Ovary (tissue), 9 donors: Measurements from ENCODE around the gene NHLRC4. TPM values are rescaled to one million over a fixed set of nuclear protein-coding genes. Genes with fewer than 3 reads are reported as not detected.

Source experiments
- DNase-seq, 5 donors: peaks; one replicate each; pipeline ENCODE4 v3.0.0-alpha.2; 2019 to 2020
- H3K27ac ChIP-seq, 2 donors: fragments of 200-600 bp; one replicate each; pipeline versions ENCODE4 v1.5.1 to v1.8.0; 2019 to 2022
- H3K27me3 ChIP-seq: fragments of 200-600 bp; one replicate; pipeline ENCODE4 v1.8.0; 2022
- H3K36me3 ChIP-seq: fragments of 200-600 bp; sonication (generic); one replicate; pipeline ENCODE4 v1.5.1; 2019
- H3K4me1 ChIP-seq: one replicate; pipeline ENCODE4 v1.8.1; 2013; ENCODE audit warnings: mild to moderate bottlenecking, moderate library complexity; ENCODE audit not compliant: insufficient read depth
- H3K4me3 ChIP-seq: fragments of 200-600 bp; sonication (generic); one replicate; pipeline ENCODE4 v1.5.1; 2017
- H3K9me3 ChIP-seq, 2 donors: fragments of 200-600 bp in 1 of 2; sonication (generic) in 1 of 2; one replicate each; pipeline versions ENCODE4 v1.5.1 to v1.8.1; 2013 to 2019; ENCODE audit warnings: mild to moderate bottlenecking in 1 of 2, moderate library complexity in 1 of 2
- EP300 ChIP-seq: sonication (generic); formaldehyde crosslinking; IDR thresholded peaks from one replicate; pipeline ENCODE4 v1.6.1; 2017; ENCODE audit warnings: antibody characterized with exemption
- POLR2A ChIP-seq: fragments of 450-650 bp; IDR thresholded peaks from one replicate; pipeline ENCODE4 v1.6.1; 2017; ENCODE audit warnings: antibody characterized with exemption, mild to moderate bottlenecking, moderate library complexity
- WGBS, 3 donors: extraction: QIAGEN DNeasy Blood & Tissue Kit in 1 of 3; methylation state at CpG; one replicate each; pipeline versions ENCODE4 v1.1.5 to v1.1.7; 2013 to 2017; 5-methylcytosine and 5-hydroxymethylcytosine counted together
- intact Hi-C, 4 donors: fragments of 100-400 bp; cut with DNase I; formaldehyde crosslinking; loops; one replicate each; pipeline versions ENCODE4 v1.11.0 to v1.15.1; 2022 to 2023
- polyA plus RNA-seq, 2 donors: library from polyadenylated mRNA; stranded (reverse); fragments of 200-250 nt in 1 of 2; fragments of 350-450 nt in 1 of 2; fragmentation: Illumina TruSeq in 1 of 2; extraction: RNeasy Lipid Tissue Mini Kit (QIAGEN cat#74804) in 1 of 2; gene quantifications; one replicate each; pipeline ENCODE4 v1.2.3, GENCODE V29; 2013 to 2014
- total RNA-seq, 7 donors: library from RNA; depleted of rRNA in 2 of 7; stranded (reverse); fragments of >200 nt in 2 of 7; fragmentation: NEBNext Ultra II Directional in 3 of 7; extraction: Animal tissue kit (Norgen Biotek cat#: 25700) in 3 of 7; gene quantifications; one replicate each; pipeline versions ENCODE4 v1.1.0 to v1.2.4, GENCODE V29; 2016 to 2023
- TF ChIP-seq, protein P1 (sequence below), 3 donors: fragments of 450-650 bp in 2 of 3; fragments of 200-600 bp in 1 of 3; IDR thresholded peaks; one replicate each; pipeline versions ENCODE4 v1.5.1 to v1.8.0; 2016 to 2022; ENCODE audit warnings: antibody characterized with exemption in 3 of 3, mild to moderate bottlenecking in 1 of 3
- donor health status: DM: no; HTN: no; CAD: no; lungs with moderate emphysema.
- donor health status: DM: no; HTN: no; CAD: no.
- donor health status: Bipolar disorder and iron deficiency.
- donor health status: DM: yes; HTN: yes; CAD: no.
- donor health status: DM: no; HTN: no; CAD: no.
- donor health status: DM: yes; HTN: yes; CAD: no.

NHLRC4 gene
- total and polyA plus RNA-seq, 9 donors: 0.53 to 15.4 (median 5.0) TPM

DNA sequence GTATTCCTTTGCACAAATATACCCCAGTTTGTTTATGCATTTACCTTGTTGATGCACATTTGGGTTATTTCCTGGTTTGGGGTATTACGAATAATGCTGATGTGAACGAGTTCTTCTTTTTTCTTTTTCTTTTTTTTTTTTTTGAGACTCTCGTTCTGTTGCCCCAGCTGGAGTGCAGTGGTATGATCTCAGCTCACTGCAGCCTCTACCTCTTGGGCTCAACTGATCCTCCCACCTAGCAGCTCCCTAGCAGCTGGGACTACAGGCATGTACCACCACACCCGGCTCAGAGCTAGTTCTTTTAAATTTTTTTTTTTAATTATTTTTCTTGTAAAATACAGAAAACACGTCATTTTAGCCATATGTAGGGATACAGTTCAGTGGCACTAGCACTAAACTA is 37.1 kb downstream of the NHLRC4 start:
- no peaks in the 10 kb centered on the region for H3K27me3 ChIP-seq
- no peak overlapping the region for H3K4me3 ChIP-seq
- intact Hi-C loops: loop anchor here in 1 of 4 donors (5.0 kb wide), 1 partner anchor 332 kb away; no protein-coding TSS in a partner anchor
- no peak overlapping the region for H3K27ac ChIP-seq
- WGBS, 3 donors: 76 to 82% (median 81%) methylated on average over 5 of the region's 5 CpGs
- no peak for DNase-seq
- no peaks in the 10 kb centered on the region for H3K36me3 ChIP-seq
- TF ChIP-seq POLR2A (no peak), EP300 (no peak)
- TF ChIP-seq, protein P1, sequence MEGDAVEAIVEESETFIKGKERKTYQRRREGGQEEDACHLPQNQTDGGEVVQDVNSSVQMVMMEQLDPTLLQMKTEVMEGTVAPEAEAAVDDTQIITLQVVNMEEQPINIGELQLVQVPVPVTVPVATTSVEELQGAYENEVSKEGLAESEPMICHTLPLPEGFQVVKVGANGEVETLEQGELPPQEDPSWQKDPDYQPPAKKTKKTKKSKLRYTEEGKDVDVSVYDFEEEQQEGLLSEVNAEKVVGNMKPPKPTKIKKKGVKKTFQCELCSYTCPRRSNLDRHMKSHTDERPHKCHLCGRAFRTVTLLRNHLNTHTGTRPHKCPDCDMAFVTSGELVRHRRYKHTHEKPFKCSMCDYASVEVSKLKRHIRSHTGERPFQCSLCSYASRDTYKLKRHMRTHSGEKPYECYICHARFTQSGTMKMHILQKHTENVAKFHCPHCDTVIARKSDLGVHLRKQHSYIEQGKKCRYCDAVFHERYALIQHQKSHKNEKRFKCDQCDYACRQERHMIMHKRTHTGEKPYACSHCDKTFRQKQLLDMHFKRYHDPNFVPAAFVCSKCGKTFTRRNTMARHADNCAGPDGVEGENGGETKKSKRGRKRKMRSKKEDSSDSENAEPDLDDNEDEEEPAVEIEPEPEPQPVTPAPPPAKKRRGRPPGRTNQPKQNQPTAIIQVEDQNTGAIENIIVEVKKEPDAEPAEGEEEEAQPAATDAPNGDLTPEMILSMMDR (IDR thresholded peaks at IDR 0.05): no peak
- H3K4me1 ChIP-seq: no peaks in the 10 kb centered on the region
- no peaks in the 10 kb centered on the region for H3K9me3 ChIP-seq

DNA sequence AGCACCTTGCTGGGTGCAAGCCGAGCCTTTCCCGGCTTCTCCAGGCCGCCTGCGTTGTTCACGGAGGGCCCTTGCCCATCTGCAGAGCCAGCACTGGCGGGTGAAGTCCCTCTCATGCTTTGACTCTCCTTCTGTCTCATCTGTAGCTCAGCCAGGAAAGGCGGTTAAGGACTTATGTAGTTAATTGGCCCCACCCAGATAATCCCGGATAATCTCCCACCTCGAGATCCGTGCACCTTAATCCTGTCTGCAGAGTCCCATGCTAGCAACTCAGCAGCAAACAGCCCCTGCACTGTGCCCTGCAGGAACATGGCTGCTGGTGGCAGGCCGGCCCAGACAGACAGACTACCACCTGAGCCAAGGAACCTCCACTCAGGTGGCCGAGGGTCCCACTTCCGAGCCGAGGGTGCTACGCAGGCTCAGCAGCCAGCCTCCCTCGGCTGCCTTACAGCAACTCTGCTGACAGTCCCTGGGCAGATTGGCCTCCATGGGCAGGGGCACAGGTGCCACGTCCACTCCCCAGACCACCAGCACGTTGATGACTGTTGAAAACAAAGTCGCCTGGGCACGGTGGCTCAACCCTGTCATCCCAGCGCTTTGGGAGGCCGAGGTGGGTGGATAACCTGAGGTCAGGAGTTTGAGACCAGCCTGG is 40.0 kb downstream of the NHLRC4 start:
- H3K9me3 ChIP-seq: no peaks in the 10 kb centered on the region
- H3K4me1 ChIP-seq: no peaks in the 10 kb centered on the region
- TF ChIP-seq EP300 (no peak), POLR2A (no peak)
- TF ChIP-seq, protein P1 (IDR thresholded peaks at IDR 0.05): no peak
- no peaks in the 10 kb centered on the region for H3K27me3 ChIP-seq
- WGBS, 3 donors: 95 to 97% (median 95%) methylated on average over 16 to 22 of the region's 22 CpGs
- no peak for DNase-seq
- no peak overlapping the region for H3K4me3 ChIP-seq
- intact Hi-C loops: no loop called here
- H3K36me3 ChIP-seq: no peaks in the 10 kb centered on the region
- no peak overlapping the region for H3K27ac ChIP-seq

DNA sequence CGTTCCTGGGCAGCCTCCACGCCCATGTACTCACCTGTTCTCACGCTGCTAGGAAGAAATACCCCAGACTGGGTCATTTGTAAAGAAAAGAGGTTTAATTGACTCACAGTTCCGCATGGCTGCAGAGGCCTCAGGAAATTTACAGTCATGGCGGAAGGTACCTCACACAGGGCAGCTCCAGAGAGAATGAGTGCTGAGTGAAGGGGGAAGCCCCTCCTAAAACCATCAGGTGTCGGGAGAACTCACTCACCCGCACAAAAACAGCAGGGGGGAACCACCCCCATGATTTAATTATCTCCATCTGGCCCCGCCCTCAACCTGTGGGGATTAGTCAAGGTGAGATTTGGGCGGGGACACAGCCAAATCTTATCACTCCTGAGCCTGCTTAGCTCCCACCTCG is 41.2 kb downstream of the NHLRC4 start:
- H3K4me3 ChIP-seq: no peak overlapping the region
- no peaks in the 10 kb centered on the region for H3K36me3 ChIP-seq
- intact Hi-C loops: no loop called here
- H3K27me3 ChIP-seq: no peaks in the 10 kb centered on the region
- 85 to 89% (median 87%) methylated on average over 10 of the region's 10 CpGs for WGBS, 3 donors
- no peak for DNase-seq
- no peaks in the 10 kb centered on the region for H3K9me3 ChIP-seq
- TF ChIP-seq POLR2A (no peak), EP300 (no peak)
- TF ChIP-seq, protein P1 (IDR thresholded peaks at IDR 0.05): no peak
- H3K27ac ChIP-seq: no peak overlapping the region
- no peaks in the 10 kb centered on the region for H3K4me1 ChIP-seq

DNA sequence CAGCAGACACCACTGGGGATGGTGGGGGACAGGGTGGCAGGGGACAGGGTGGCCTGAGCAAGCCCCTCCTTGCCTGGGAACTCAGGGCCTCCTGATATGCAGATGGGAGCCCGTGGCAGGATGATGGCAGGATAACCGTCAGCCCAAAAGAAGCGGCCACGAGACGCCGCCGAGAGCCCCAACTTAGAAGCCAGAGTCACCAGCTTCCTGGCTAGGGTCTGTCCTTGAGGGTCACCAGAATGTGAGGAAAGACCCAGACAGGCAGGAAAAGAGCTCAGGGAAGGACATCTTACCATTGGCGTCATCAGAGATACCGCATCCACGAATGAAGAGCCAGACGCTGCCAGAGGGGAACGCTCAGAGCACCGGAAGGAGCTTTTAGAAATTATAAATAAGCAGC is 42.5 kb downstream of the NHLRC4 start:
- Histone ChIP-seq H3K9me3 (no peaks in the 10 kb centered on the region), H3K27ac (no peak overlapping the region), H3K4me3 (no peak overlapping the region), H3K36me3 (no peaks in the 10 kb centered on the region), H3K4me1 (no peaks in the 10 kb centered on the region), H3K27me3 (no peaks in the 10 kb centered on the region)
- TF ChIP-seq POLR2A: no peak
- no peak for TF ChIP-seq EP300
- TF ChIP-seq, protein P1 (IDR thresholded peaks at IDR 0.05): no peak
- intact Hi-C loops: no loop called here
- 87 to 90% (median 88%) methylated on average over 13 of the region's 13 CpGs for WGBS, 3 donors
- DNase-seq: no peak
